ENCODE measurements around the gene GPC6. TPM values are rescaled to one million over a fixed set of nuclear protein-coding genes. Genes with fewer than 3 reads are reported as not detected.

Gene GPC6
- total RNA-seq, 1 donor from 2014 or later = 50.3 TPM

DNA sequence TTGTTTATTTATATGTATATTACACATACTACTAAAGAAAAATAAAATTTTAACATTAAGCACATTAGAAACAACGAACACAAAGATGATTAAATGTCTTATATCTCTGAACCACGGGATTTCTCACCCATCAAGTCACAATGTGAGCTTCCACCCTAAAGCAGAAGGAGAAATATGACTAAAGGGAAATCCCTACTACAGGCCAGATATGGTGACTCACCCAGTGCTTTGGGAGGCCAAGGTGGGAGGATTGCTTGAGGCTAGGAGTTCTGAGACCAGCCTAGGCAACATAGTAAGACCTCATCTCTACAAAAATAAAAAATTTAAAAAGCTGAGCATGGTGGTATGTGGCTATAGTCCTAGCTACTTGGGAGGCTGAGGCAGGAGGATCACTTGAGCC is 1228.3 kb downstream of the GPC6 start:
- TF ChIP-seq, protein P1, sequence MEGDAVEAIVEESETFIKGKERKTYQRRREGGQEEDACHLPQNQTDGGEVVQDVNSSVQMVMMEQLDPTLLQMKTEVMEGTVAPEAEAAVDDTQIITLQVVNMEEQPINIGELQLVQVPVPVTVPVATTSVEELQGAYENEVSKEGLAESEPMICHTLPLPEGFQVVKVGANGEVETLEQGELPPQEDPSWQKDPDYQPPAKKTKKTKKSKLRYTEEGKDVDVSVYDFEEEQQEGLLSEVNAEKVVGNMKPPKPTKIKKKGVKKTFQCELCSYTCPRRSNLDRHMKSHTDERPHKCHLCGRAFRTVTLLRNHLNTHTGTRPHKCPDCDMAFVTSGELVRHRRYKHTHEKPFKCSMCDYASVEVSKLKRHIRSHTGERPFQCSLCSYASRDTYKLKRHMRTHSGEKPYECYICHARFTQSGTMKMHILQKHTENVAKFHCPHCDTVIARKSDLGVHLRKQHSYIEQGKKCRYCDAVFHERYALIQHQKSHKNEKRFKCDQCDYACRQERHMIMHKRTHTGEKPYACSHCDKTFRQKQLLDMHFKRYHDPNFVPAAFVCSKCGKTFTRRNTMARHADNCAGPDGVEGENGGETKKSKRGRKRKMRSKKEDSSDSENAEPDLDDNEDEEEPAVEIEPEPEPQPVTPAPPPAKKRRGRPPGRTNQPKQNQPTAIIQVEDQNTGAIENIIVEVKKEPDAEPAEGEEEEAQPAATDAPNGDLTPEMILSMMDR (IDR thresholded peaks at IDR 0.05; ENCODE audit: unreplicated experiment) = no peak
- peak overlapping the region; percentile 19 for H3K27ac Mint-ChIP-seq
- peaks cover 3% of the 10 kb centered on the region for H3K27me3 Mint-ChIP-seq
- no peaks in the 10 kb centered on the region for H3K9me3 Mint-ChIP-seq (ENCODE audit: low read depth)
- no peaks in the 10 kb centered on the region for H3K36me3 Mint-ChIP-seq (ENCODE audit: insufficient read depth)
- DNase-seq (ENCODE audit: low spot score, unreplicated experiment) = no peak
- H3K4me3 Mint-ChIP-seq (ENCODE audit: low read depth) = no peak overlapping the region
- H3K4me1 Mint-ChIP-seq (ENCODE audit: low read depth) = peaks cover 9% of the 10 kb centered on the region

DNA sequence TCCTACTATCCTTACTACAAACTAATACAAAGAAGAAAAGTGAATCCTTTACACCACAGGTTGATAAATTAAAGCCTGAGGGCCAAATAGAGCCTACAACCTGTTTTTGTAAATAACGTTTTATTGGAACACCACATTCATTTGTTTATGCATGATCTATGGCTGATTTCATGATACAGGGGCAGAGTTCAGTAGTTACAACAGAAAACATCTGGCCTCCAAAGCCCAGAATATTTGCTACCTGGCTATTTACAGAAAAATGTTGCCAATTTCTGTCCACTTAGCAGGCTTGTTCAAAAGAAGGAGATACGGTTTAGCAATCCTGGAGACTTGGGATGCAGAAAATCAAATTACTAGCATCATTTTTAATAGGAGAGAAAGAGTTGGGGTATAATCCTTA is 1228.8 kb downstream of the GPC6 start:
- no peak for DNase-seq (ENCODE audit: low spot score, unreplicated experiment)
- H3K27me3 Mint-ChIP-seq = peaks cover 3% of the 10 kb centered on the region
- H3K9me3 Mint-ChIP-seq (ENCODE audit: low read depth) = no peaks in the 10 kb centered on the region
- no peak overlapping the region for H3K4me3 Mint-ChIP-seq (ENCODE audit: low read depth)
- no peak overlapping the region for H3K27ac Mint-ChIP-seq
- TF ChIP-seq, protein P1 (IDR thresholded peaks at IDR 0.05; ENCODE audit: unreplicated experiment) = no peak
- H3K36me3 Mint-ChIP-seq (ENCODE audit: insufficient read depth) = no peaks in the 10 kb centered on the region
- peaks cover 9% of the 10 kb centered on the region for H3K4me1 Mint-ChIP-seq (ENCODE audit: low read depth)

Data from progenitor cell of endocrine pancreas (in vitro differentiated cells).